Activated T-cell treated with anti-CD3 and anti-CD28 coated beads for 48 hours (primary cell): Measurements from ENCODE around the gene KCTD3.
A peak's percentile ranks its signal among the peaks of the same experiment; 100 is the strongest.

Experiments
- DNase-seq: peaks from one replicate; pipeline ENCODE4 v3.0.0-alpha.2; 2020; ENCODE audit warnings: low read depth

KCTD3 gene

DNA sequence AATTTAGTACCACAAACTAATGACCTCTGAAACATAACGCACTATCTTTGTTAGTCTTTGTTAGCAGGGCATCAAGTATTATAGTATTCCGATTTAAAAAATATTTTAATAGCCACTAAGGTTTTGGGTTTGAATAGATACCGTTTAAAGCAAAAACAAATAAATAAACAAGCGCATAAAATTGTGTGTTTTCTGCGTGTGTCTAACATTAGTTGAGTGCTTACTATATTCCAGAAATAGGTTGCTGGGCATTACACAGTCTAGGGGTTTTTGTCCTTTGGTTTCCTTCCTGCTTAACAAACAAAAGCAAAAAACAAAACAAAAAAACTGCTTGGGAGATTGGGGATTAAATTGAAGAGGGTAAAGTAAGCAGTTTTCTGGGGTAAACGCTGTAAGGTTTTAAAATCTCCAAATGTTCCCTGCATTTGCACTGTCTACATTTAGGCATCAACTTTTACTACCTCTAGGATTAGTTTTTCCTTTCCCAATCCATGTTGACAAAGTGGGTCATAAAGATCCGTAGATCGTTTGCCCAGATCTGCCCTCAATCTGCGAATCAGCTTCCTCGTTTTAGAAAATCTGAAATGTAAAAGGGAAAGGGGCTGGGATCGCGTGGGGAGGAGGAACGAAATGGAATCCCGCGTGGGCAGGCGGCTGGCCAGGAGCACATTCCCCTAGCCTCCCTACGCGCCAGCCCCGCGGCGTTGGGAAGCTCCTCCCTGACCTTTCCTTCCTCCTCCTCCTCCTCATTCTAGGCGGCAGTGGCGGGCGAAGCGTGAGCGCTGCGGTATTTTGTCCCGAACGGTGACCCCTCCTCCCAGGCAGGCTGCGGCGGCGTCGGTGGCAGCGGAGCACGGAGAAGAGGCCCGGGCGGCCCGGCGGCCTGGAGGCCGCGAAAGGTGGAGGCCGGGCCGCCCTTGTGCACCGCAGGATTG lies at the start of gene KCTD3:
Gene KCTD3 (plus strand): TSS at position 749 of the 935 bp plus-strand sequence. CDS start 382 bp downstream, outside the sequence.
- DNase-seq: peak; percentile 39

DNA sequence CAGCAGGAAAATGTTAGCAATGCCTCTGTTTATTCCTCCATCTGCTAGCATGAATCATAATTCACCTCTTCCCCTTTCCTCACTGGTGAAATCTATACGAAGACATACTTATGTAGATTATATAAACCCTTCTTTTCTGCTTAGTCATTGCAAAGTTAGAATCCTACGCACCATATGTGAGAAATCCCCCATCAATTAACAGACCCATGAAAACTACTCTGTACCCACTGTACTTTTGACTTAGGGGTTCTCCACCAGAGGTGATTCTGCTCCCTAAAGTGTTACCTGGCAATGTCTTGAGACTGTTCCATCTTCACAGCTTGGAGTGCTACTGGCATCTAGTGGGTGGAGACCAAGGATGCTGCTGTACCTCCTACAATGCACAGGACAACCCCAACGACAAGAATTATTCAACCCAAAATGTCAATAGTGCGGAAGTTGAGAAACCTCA lies 49.6 kb upstream of the KCTD3 start:
- no peak for DNase-seq

DNA sequence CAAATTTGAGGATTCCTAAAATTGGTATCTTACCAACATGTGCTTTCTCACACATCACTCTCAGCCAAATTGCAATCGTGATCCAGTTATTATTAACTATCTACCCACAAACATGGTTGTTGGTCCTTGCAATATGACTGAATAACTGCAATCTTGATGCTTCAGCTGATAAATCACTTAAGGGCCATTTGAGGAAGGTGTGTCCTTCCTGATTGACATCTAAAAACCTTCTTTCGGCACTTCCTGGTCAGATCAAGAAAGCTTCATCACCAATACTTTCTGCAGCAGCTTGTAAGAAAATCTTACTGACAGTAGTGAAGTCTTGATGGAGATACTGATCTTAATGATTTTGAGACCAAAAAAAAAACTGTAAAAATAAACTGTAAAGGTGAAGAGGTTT lies 48.5 kb upstream of the KCTD3 start:
- no peak for DNase-seq

DNA sequence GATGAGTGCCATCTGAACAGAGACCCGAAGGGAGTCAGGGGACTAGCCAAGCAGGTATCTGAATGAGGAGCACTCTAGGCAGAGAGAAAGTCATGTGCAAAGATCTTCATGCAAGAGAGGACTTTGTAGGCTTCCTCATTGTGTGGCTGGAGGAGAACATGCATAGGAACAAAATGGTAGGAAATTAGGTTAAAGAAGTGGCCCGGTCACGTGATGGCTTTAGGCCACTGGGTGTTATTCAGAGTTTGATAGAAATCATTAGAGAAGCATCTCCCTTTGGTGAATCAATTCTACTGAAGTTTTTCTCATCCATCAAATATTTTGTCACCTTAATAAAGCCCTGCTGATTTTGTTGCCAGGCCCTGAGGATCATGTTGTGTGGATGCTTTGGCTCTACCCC lies 45.8 kb upstream of the KCTD3 start:
- DNase-seq: no peak

DNA sequence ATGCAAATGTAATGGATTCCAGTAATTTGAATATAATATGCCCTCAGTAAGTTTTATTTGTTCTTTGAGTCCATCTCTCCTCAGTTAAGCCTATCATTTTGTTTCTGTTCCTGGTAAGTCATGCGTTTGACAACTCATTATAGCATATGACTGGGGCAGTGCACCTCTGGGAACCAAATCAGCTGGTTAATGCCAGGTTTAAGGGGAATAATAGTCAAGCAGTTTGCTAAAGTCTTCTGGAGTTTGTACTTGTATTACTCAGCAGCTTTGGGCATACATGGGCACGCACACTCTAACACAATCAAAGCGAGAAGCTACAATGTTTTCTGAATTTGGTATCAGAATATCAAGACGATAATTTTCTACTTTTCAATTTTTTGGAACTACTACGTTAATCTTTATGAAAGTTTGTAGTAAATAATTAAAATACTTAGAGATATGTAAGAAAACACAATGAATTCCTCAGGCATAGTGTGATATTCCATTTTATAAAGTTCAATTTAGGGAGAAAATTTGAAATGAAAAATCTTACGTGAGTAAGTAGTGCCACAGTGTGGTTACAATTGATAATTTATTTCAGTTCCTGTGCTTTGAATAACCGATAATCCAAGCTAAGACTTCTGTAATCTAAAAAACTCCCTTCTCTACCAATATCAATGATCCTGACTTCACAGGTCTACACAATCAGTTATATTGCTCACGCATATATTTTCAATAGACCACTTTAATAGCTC lies 43.8 kb upstream of the KCTD3 start:
- no peak for DNase-seq

DNA sequence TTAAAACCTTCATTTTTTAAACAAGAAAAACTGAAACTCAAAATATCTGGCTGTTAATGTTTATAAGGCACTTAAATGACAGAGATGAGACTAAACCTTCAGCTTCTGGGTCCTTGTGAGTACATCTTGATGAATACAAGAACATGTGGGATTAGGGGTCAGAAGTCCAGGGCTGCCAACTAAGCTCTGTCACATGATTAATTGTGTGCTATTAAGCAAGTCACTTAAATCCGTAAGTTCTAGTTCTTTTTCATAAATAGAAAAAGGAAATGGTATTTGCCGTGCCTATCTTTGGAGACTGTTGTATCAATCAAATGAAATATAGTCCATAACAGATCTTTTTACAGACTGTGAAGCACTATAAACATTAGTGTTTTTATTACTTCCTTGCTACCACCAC lies 43.2 kb upstream of the KCTD3 start:
- DNase-seq: no peak

DNA sequence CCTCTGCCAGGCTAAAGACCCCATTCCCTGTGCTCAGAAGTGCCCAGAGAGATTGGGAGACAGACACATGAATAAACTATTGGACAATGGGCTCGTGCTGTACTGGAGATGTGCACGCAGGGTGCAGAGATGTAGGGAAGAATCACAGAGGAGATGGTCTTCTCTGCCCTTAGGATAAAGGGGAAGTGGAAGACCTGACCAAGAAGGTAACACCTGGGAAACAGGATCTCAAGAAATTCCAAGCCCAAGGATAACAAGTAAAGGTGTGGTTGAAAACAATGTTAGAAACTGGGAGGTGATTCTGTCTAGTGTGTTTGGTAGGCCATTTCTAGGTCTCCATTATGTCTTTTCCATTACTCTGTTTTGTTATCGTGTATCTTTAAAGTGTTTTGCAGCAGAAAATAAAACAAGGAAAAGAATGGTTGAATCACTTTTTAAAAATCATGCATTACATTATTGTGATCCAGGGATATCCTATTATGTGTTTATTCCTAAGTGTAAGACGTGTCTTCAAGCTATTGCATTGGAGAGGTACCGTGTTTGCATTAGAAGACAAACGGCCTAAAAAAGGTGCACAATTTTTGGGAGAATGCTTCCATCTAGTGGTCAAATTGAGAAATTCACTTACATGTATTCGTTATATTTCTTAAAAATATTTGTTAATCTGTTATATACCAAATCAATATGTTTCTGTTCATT lies 40.8 kb upstream of the KCTD3 start:
- DNase-seq: no peak

DNA sequence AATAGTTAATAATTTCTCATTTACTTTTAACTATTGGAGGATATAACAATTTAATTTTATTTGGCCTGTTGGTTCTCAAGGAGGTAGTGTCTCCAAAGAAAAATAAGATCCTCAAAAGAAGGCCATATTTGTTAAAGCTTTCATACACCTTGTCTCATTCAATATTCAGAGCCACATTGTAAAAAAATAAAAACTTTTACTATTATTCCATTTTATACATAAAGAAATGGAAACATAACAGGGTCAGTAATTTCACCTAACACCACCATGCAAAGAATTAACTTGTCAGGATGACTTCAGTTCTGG lies 40.3 kb upstream of the KCTD3 start:
- DNase-seq: no peak

DNA sequence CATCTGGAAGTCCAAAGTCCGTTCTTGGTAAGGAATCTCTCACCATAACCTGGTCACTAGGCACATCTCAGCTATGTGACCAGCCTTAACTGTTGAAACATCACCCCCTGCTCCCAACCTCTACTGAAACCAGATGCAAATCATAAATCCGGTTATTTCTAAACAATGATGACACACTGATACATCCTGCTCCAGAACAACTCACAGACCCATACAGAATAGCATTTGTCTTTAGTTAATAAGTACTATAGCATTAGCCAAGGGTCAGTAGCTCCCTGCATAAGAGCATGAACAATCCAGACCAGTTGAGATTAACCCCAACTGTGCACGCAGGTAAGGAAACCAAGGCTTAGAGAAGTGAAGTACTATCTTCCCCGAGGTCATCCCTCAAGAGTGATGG lies 38.0 kb upstream of the KCTD3 start:
- no peak for DNase-seq

DNA sequence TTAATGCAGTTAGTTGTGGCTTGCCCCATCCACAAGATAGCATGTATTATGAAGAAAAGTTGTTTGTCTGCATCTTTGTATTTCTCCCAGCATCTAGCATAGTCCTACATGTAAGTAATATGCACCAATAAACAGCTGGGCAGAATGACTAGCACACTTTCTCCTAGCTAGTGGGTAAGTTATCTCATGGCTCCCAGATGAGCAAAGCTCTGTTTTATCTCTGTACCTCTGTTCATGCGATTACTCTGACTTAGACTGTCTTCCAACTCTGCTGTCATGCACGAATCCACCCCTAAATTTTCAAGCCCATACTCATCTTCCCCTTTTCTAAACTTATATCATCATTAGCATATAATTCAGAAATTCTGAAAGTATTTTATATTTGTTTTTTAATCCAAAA lies 37.5 kb upstream of the KCTD3 start:
- no peak for DNase-seq

DNA sequence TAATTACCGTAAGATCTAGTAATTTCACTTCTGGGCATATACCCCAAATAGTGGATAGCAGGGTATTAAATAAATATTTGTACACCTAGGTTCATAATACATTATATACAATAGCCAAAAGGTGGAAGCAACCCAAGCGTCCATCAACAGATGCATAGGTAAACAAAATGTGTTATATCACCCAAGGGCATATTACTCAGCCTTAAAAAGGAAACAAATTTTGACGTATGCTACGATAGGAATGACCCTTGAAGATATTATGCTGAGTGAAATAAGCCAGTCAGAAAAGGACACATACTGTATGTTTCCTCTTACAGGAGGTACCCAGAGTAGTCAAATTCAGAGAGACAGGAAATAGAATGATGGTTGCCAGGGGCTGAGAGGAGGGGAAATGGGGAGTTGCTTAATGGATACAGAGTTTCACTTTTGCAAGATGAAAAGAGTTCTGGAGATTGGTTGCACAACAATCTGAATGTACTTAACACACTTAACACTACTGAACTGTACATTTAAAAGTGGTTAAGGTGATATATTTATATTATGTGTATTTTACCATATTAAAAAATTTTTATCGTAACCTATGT lies 36.6 kb upstream of the KCTD3 start:
- no peak for DNase-seq

DNA sequence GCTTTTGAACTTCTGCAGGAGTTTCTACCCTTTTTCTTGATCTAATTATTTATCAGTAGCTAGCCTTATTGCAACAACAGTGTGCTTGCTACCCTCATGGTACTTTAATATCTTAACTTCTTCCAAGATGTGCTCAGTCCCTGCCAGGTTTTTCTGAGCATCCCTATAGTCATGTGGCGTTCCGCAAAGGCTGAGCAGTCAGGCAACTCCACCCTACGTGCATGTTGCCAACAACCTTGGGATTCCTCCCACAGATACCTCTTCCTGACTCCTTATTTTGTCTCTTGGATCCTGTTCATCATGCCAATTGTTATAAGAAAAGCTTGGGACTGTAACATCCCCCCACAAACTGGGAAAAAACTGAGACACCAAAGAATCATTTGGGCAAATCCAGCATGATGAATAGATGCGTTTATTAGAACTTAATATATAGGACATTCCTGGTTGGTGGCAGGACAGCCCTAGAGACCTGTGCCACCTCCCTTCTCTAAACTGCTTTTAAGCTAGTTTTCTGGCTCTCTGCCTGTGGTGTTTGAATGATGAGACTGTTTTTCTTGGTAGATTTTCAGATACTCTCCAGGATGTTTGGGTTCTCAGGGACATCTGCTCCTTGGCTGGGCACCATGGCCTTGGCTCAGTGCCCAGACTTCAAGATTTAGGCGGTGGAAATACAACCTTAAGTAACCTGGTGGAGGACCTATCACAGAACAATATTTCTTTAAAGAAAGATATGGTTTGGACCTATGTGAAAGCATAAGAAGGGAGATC lies 27.1 kb upstream of the KCTD3 start:
- DNase-seq: no peak

DNA sequence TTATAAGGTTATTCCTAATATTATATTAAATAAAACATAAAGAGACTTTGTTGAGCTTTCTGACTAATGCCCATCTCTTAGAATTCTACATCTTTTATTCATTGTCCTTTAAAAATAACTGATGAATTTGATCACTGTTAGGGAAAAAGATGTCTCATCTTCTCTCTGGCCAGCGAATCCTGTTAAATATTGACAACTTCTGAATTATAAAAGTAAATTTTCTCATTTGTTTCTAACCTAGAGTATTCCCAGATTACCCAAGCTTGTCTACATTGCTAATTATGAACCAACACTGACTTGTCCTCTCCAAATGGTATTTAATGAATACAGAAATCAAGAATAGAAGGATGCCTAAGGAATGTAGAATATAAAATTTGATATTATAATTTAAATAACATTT lies 24.8 kb upstream of the KCTD3 start:
- no peak for DNase-seq

DNA sequence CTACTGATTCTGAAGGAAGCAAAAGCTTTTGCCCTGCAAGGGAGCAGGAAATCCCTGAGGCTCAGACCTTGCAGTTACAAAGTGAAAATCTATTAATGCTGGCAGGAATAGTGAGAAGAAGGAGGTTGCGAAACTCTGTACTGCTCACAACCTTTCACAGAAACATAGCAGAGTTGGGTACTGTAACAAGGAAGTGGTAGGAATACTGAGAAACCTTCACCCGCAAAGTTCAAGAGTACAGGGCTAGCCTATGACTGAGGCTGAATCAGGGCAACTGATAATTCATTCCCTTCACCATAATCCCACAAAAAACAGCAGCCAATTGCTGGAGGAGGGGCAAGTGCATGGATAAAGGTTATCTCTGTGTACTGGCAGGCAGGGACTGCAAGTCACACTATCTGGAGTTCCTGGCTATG lies 23.9 kb upstream of the KCTD3 start:
- DNase-seq: no peak

DNA sequence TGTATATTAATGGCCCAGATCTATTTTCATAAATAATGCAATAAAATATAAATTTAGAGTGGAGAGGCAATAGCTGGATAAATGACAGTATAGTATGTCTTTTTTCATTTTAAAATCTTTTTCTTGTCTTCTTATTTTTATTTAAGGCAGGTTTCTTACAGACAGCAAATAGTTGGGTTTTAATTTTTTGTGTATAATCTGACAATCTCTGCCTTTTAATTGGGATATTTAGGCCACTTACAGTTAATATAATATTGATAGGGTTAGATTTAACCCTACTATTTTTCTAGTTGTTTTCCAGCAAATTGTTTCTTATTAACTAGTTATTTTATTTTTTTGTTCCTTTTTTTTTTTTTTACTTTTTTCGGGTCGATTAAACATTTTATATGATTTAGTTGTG lies 23.3 kb upstream of the KCTD3 start:
- DNase-seq: no peak

DNA sequence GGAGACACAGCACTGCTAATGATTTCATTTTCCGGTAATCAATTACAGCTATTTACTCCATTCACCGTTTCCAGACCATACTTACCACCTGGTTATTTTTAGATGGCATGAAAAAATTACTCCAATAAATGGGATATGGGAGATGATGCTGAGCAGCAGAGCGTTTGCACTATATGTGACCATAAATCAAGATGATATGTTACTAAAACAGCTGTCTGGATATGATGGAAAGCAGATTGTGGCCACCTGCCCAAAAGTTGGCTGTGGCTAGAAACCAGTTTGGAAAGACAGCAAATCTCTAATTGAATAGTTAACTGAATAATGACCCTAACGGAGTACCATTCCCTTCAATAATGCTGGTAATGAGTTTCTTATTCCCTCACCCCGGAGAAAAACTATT lies 22.5 kb upstream of the KCTD3 start:
- DNase-seq: no peak

DNA sequence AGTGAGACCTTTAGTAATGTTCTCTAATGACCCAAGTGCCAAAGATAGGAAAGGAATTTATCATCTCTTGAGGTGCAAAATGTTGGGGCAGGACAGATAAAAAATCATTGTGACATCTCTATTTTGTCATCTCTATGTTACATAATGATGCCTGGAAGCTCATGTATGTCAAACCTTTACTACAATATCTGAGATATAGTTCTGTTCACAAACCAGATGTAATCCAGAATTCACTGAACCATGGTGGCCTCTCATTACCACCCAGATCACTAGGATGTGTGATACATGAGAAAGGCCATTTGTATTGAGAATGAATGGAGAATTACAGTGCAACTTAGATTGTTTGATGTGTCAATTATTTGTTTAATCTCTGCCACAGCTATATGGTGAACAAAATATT lies 22.0 kb upstream of the KCTD3 start:
- DNase-seq: no peak

DNA sequence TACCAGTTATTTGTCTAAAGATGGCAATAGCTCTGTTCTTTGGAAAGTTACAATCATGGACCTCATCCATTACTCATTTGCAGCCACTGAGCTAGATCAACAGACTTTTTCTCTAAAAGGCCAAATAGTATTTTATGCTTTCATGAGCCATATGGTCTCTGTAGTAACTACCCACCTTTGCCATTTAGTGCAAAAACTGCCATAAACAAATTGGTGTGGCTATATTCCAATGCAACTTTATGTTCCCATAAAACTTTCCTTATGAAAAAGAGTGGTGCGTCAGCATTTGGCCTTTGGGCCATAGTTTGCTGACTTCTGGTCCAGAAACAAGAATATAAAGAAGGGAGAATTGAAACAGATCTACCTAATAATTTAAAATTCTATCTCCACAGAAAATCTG lies 20.1 kb upstream of the KCTD3 start:
- no peak for DNase-seq

DNA sequence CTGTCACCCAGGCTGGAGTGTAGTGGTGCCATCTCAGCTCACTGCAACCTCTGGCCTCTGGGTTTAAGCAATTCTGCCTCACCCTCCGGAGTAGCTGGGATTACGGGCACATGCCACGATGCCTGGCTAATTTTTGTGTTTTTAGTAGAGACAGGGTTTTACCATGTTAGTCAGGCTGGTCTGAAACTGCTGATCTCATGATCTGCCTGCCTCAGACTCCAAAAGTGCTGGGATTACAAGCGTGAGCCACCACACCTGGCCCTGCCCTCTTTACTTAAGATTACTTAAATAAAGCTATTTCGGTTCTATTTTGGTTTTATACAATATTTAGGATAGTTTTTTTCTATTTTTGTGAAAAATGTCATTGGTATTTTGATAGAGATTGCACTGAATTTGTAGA lies 15.3 kb upstream of the KCTD3 start:
- no peak for DNase-seq

DNA sequence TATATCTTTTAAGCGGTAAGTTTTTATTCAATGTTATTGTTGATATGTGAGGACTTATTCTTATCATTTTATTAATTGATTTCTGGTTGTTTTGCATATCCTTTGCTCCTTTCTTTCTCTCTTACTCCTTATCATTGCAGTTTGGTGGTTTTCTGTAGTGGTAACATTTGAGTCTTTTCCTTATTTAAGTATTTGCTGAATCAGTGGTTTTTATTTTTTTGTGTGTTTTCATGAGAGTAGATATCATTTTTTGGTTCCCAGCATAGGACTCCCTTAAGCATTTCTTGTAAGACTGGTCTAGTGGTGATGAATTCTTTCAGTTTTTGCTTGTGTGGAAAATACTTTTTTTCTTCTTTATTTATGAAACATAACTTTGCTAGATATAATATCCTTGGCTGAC lies 12.2 kb upstream of the KCTD3 start:
- no peak for DNase-seq

DNA sequence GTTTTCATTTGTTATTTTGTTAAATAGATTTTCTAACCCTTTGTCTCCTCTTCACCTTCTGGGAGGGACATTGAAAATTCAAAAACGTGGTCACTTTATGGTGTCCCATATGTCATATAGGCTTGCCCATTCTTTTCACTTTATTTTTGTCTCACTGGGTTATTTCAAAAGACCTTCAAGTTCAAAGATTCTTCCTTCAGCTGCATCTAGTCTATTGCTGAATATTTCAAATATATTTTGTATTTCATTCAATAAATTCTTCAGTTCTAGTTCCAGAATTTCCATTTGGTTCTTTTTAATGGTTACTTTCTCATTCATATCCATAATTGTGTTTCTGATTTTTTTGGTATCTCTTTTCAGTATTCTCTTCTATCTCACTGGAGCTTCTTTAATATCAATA lies 11.6 kb upstream of the KCTD3 start:
- DNase-seq: no peak

DNA sequence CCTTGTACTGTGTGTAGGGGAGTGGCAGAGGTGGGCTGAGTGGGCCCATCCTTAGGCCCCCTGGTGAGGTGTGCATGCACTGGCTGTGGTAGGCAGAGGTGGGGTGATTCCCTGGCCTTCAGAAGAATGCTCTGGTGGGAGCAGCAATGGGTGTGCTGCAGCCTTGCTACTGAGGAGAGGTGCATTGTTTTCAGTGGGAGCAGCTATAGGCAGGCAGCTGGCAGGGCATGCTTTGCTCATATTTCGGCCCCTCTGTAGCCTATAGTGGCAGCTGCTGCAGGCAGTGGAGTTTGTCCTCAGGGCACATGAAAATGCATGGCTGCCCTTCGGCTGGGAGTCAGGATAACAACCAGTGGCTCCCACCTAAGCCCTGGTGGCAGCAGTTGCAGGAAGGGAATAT lies 10.1 kb upstream of the KCTD3 start:
- DNase-seq: no peak
